Measurements from ENCODE around the gene LONP1. TPM values are rescaled to one million over a fixed set of nuclear protein-coding genes. Genes with fewer than 3 reads are reported as not detected.
A peak's percentile ranks its signal among the peaks of the same experiment; 100 is the strongest.

Gene LONP1
- polyA plus RNA-seq, 3 donors = 46.5 to 50.4 (median 47.9) TPM

DNA sequence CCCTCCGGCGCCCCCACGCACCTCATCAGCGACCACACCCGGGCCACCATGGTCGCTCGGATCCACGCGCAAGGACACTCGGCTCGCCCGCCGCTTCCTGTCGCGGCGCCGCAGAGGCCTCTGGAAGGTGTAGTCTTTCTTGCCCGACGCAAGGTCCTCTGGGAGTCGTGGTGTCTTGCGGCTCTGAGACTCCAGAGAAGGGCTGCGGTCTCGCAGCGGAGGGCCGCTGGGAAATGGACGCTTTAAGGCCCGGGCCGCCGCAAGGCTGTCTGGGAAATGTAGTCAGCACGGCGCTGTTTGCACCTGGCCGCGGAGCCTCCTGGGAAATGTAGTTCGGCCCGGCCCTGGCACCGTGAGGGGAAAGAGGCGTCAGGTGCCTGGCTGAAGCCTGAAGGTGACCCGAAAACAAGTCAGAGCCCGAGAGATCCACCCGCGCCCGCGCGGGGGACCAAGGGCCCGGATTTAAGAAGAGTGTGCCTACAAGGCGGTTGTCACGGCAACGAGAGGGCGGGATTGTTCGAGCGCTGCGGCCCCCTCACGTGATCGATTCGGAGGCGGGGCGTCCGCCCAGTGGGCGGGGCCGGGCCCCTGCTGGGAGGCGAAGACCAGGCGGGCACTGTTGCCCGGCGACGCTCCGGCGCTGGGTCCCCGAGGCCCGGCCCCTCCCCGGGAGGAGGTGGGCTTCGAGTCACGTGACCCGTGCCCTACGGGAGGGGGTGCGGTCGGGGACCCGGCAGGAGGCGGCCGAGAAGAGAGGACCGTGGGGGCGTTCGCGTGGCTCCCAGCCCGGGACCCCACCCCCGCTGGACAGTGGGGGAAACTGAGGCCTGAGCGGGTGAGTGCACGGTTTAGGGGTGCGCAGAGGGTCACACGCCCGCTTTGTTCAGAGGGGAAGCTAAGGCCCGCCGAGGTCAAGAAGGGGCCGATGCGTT lies 39.2 kb downstream of the LONP1 start, which contains the start of the genes HSD11B1L and MICOS13:
Gene HSD11B1L, plus strand, starts transcription at position 591 of the 932 bp plus-strand sequence. CDS start 3,806 bp downstream, outside the sequence.
Gene MICOS13, minus strand, starts transcription at position 80 of the 932 bp plus-strand sequence. Its CDS starts 30 bp downstream, at position 50.
- peak; percentile 96 to 98 (median 98) for DNase-seq (ENCODE audit: low read depth in 3 of 3, low spot score in 2 of 3)

DNA sequence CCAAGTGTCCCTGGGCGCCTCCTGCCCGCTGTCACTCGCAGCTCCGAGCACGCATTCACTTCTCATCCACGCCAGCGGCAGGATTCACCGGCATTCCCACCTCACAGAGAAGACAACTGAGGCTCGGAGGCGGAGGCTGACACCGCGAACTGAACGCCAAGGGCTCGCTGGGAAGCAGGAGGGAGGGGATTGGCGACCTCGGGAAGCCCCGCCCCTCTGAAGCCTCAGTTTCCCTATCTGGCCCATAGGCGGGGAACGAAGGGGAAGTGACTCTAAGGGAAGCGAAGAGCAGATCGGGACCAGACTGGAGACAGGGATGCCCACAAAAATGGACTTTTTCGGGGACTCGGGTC lies 39.9 kb downstream of the LONP1 start:
- DNase-seq (ENCODE audit: low read depth in 3 of 3, low spot score in 2 of 3) = no peak

DNA sequence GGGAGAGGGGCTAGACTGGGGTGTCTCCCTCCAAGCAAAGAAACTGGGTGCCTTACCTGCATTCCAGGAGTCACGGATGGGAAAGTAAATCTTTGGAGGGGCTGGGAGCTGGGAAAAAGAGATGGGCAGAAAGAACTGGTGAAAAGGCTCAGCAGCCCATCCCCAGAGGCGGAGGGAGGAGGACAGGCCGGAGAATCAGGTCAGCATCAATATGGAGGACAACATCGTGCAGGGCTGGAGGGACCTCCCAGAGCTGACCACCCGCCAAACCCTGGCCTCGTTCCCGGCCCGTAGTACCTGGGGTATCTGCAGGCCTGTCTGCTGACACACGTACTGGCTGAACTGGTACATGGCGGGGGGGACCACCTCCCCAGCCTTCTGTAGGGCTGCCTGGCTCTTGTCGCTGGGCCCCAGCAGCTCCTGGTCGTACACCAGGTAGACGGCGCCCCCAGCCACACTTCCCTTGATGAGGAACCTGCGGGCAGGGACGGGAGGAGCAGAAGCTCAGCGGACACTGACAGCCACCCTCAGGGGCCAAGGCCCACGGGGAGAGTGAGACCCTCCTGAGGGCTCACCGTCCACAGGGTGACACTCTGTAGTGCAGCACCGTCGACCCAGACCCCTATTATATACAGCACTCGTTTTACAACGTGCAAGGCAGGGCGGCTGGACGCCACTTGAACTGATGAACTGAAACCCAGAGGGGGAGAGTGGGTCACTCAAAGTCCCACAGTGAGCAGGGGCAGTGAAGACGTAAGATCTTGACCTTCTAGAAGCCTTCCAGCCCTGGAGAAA lies 40.5 kb downstream of the LONP1 start:
- DNase-seq (ENCODE audit: low read depth in 3 of 3, low spot score in 2 of 3) = no peak

DNA sequence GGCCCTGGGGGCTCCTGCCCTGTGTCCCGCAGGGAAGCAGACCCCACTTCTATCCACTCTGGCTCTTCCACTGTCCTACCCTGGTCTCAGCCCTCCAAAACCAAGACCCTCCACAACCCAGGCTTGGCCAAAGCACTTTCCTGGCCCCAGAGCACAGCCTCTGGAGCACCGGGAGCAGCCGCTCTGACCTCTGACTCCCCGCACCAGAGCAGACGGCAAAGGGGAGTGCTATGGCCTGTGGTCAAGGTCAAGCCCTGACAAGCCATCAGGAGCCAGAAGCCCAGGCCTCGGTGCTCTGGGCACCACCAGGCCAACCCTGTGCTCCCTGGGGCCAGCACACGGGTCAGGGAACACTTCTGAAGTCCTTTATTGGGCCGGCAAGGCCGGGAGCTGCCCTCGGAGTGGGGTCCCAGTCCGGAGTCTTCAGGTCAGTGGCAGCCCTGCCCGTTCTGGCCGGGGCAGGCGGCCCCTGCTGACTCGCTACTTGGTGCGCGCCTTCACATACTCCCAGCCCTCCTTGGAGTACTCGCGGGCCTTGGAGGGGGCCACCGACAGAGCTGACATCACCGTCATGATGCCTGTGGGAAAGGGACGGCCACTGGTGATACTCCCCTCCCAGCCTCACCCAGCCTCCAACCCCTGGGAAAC lies 41.8 kb downstream of the LONP1 start:
- DNase-seq (ENCODE audit: low read depth in 3 of 3, low spot score in 2 of 3) = no peak

DNA sequence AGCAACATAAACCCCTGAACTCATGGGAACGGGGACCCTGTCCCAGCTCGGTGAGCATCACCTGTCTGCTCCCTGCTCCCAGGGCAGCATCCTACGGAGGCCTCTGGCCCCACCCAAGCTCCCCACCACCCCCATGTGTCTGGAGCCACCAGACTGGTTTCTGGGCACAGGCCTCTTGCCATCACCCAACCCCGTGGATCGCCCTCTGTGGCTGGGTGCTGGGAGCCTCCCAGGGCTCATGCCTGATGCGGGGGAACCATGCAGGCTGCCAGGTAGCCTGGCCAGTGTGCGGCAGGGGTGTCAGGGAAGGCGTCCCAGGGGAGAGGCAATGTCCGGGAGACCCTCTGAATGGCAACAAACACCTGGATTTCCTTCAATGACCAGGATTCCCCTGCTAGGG lies 42.4 kb downstream of the LONP1 start:
- DNase-seq (ENCODE audit: low read depth in 3 of 3, low spot score in 2 of 3) = no peak

DNA sequence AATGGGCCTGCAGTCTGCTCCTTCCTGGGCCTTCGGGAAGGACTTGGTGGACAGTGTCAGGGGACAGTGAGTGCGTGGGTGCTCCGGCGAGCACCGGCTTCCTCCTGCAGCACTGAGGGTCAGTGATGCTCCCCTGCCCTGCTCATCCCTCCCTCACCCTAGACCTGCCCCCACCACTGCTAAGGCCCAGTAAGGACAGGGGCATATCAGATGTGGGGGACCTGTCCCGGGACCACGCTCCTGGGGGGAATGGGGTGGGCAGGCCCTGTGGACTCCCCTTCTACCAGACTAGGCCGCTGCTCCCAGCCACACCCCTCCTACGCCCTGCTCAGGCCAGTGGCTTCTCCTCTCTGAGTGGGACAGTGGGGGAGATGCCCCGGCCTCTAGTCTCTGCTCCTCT lies 42.8 kb downstream of the LONP1 start:
- DNase-seq (ENCODE audit: low read depth in 3 of 3, low spot score in 2 of 3) = no peak

DNA sequence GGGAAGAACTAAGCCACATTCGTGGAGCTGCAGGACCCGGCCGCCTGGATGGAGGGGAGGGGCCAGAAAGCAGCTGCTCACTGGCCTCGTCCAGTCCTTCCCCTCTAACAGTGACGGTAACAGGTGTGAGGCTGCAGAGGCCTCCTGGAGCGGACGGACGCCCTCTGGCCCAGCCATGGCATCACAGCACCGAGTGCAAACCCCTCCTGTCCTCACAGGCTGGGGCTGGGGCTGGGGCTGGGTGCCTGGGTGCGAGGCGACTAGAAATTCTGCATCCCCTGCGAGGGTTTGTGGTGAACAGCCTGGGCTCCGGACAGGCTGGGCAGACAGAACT lies 43.2 kb downstream of the LONP1 start:
- no peak for DNase-seq (ENCODE audit: low read depth in 3 of 3, low spot score in 2 of 3)

DNA sequence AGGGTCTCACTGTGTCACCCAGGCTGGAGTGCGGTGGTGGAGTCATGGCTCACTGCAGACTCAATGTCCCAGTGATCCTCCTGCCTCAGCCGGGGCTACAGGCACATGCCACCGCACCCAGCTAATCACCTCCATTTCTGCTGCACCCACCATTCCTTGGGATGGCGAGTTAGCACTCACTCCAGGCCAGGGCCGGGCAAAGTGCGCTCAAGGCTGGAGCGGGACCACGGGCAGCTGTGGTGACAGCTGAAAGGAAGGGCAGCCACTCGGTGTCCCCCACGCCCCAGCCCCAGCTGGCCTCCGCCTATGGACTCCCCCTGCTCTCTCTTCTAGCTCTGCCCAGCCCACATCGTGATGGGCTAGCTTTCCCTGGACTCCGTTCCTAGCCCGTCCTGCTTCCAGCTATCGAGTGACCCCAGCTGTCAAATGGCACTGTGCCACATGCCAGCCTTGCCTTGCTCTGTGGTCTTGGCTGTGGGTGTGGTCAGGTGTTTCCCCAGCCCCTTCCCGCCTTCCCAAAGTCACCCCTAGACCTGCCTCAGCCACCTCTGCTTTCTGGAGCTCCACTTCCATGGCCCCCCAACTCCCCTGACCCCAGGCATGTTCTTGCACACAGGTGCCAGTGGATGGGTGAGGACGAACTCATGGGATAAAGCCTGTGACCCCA lies 43.7 kb downstream of the LONP1 start:
- no peak for DNase-seq (ENCODE audit: low read depth in 3 of 3, low spot score in 2 of 3)

DNA sequence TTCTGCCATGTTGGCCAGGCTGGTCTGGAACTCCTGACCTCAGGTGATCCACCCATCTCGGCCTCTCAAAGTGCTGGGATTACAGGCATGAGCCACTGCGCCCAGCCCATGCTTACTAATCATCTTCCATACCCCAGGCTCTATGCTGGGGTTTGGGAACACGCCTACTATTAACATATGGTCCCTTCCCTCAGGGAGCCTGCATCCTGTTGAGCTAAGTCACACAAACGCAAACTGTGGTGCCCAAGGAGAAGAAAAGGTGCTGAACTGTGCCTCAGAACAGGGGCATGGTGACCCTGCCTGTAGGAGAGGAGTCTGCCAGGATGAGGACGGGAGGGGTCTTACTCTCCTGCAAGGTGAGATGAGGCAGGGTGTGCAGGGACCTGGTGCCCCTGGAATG lies 45.2 kb downstream of the LONP1 start:
- no peak for DNase-seq (ENCODE audit: low read depth in 3 of 3, low spot score in 2 of 3)

DNA sequence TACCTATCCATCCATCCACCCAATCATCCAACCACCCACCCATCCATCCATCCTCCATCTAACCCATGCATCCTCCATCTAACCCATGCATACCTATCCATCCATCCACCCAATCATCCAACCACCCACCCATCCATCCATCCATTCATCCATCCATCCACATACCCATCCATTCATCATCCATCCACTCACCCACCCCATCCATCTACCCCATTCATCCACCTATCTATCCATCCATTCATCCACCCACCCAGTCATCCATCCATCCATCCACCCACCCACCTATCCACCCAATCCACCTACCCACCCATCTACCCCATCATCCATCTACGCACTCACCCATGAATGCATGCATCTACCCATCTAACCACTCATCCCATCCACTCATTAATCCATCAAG lies 46.2 kb downstream of the LONP1 start:
- no peak for DNase-seq (ENCODE audit: low read depth in 3 of 3, low spot score in 2 of 3)

DNA sequence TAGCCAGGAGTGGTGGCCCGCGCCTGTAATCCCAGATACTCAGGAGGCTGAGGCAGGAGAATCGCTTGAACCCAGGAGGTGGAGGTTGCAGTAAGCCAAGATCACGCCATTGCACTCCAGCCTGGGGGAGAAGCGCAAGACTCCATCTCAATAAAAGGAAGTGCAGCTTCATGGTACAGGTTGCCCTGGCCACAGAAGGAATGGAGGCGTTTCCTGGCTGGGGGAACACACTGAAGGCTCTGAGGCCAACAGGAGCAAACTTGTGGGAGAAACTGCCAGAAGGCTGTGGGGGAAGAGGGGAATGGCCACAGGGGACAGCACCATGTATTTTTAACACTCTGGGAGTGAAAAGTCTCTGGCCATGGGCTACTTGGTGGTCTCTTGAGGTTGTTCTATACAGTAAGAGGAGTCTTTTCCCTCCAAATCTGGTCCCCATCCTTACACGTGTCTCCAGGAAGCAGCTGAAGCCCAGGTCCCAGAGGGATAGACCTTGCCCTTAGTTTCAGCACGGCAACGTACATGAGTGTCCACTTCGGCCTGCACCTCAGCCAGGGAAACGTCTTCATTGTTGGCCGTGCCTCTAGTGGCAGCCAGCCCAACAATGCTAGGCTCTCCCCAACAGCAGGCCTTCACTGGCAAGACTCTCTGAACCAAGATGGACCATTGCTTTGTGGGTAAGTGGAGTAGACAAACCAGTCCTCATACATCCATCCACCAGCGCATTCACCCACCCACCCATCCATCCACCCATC lies 47.1 kb downstream of the LONP1 start:
- no peak for DNase-seq (ENCODE audit: low read depth in 3 of 3, low spot score in 2 of 3)

DNA sequence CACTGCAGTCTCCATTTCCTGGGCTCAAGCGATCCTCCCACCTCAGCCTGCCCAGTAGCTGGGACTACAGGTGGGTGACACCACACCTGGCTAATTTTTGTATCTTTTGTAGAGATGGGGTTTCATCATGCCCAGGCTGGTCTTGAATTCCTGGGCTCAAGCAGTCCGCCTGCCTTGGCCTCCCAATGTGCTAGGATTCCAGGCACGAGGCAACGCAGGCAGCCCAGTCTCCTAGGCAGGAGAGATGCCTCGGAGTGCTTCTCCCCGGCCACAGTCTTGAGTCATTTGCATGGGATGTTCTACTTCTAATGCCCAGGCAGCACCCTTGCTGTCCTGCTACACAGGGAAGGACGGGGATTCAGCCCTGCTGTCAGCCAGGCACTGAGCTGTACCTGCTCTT lies 48.3 kb downstream of the LONP1 start:
- DNase-seq (ENCODE audit: low read depth in 3 of 3, low spot score in 2 of 3) = no peak

DNA sequence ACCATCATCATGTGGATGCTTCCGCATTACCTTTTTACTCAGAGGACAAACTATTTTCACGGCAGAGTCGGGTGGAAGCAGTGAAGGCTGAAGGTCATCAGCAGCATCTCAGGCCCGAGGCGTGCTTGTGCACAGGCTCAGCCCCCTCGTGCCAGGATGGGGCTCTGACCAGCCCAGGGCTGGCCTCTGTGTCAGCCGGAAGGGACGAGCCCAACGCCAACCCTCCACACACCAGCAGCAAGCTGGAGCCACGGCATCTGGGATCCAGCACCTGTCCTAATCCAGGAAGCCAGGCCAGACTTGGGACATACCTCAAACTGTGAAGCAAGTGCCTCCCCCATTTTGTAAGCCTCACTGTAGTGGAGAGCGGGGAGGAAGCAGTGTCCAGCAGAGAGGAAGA lies 50.7 kb downstream of the LONP1 start:
- no peak for DNase-seq (ENCODE audit: low read depth in 3 of 3, low spot score in 2 of 3)

DNA sequence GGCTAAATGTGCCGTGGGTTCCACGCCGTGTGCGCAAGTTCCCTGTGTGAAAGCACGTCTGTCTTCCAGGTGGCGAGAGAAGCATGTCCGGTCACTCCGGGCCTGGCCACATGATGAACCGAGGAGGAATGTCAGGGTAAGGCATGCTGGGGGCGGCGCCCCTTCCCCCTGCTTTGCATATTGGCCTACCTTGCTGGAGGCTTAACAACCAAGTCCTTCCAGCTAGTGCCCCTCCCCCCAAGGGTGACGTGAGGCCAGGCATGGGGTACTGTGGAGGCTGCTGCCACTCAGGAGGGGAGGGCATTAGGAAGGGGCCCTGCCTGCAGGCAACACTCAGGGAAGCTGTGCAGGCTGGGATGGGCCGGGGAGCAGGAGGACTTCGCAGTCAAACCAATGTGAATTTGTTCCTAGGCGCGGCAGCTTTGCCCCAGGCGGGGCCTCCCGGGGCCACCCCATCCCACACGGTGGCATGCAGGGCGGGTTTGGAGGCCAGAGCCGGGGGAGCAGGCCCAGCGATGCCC lies 52.1 kb downstream of the LONP1 start:
- DNase-seq (ENCODE audit: low read depth in 3 of 3, low spot score in 2 of 3) = no peak

DNA sequence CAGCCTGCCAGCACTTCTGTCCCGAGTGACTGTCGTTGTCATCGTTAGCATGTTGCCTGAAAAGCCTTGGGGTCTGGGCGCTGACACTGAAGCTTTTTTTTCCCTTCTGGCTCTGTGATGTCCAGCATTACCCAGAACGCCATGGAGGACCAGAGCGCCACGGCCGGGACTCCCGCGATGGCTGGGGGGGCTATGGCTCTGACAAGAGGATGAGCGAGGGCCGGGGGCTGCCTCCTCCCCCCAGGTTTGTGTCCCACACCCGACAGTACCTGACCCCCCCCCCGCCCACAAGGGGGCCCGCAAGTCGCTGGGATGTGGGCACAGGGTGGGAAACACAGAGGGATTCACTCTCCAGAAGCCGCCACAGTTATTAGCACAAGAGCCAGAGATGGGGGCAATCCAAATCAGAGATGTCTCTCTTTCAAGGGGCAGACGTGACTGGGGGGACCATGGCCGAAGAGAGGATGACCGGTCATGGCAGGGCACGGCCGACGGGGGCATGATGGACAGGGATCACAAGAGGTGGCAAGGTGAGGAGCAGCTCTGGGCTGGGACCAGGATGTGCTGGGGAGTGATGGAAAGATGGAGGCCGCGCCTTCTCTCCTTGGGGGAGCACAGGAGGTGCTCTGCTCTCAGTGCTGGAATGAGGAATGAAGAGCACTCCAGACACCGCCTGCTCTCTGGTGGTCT lies 52.9 kb downstream of the LONP1 start:
- no peak for DNase-seq (ENCODE audit: low read depth in 3 of 3, low spot score in 2 of 3)

DNA sequence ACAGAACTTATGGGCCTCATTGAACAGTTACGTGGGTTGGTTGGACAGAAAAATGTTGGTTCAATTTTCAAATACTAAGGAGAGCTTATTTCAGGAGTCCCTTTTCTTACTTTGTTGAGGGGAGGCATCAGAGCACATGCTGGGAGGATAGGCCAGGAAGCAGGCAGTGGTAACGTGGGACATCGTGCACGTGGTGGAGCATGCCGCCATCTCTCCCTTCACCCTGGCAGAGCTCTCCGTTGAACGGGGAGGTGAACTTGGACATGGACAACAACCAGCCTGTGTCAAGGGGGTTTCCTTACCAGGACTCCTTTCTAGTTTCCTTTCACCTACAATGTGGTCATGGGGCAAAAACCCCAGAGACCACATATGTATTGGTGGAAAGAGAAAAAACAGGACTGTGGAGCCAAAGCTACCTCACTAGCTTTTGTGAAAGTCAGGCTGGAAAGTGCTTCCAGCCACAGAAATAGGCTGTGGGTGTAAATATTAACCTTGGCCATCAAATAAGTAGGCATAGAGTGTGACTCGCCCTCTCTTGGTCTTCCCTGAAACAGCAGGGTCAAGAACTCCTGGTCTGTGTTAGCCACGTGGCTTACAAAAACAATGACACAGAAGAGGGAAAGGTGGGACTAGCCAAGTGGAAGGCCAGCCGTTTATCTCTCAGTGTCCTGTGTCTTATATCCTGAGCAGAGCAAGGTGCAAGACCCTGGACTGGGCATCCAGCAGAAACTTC lies 54.0 kb downstream of the LONP1 start:
- no peak for DNase-seq (ENCODE audit: low read depth in 3 of 3, low spot score in 2 of 3)

DNA sequence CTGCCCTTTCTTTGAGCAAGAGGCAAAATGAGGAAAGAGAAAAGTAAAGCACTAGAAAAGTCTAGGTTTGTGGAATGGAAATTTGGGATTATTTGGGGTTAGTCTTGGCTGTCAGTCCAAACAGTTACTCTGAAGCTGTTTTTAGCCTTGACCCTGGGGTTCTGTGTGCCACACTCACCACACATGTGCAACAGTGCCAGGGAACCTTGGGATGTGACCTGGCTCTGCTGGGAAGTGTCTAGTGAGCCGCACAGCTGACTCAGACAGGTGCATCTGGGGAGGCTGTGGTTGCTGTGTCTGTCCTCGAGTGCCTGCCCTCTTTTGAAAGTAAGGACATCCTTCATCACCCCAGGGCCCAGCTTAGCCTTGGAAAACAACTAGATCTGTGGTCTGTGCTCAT lies 55.4 kb downstream of the LONP1 start:
- DNase-seq (ENCODE audit: low read depth in 3 of 3, low spot score in 2 of 3) = no peak

DNA sequence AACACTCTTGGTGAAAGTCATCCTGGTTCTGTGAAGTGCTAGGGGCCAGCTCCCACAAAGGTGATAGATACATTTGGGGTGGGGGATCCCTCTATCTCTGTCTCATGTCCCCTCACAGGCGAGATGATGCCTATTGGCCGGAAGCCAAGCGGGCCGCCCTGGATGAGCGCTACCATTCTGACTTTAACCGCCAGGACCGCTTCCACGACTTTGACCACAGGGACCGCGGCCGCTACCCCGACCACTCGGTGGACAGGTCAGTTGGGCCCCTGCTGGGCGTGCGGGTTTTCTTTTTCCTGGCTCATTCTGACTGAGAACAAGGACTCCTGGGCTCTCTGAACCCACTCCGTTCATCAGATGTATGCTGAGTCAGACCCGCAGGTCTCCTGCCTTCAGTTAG lies 56.0 kb downstream of the LONP1 start:
- no peak for DNase-seq (ENCODE audit: low read depth in 3 of 3, low spot score in 2 of 3)

DNA sequence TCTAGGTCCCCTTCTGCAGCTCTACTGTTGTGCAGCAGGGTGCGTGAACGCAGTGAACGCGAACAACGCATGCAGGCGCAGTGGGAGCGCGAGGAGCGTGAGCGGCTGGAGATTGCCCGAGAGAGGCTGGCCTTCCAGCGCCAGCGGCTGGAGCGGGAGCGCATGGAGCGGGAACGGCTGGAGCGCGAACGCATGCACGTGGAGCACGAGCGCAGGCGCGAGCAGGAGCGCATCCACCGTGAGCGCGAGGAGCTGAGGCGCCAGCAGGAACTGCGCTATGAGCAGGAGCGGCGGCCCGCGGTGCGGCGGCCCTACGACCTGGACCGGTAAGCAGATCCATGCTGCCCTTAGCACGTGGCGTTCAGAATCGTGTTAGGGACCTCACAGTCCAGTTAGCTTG lies 58.5 kb downstream of the LONP1 start:
- no peak for DNase-seq (ENCODE audit: low read depth in 3 of 3, low spot score in 2 of 3)

Data from right renal cortex interstitium (tissue), 3 donors.